Pancreas (tissue), 10 donors: Measurements from ENCODE around the gene TIGD3. TPM values are rescaled to one million over a fixed set of nuclear protein-coding genes. Genes with fewer than 3 reads are reported as not detected.
A peak's percentile ranks its signal among the peaks of the same experiment; 100 is the strongest.

Experiments
- ATAC-seq, 4 donors: fragments of 200-7000 bp; cut with Tn5 transposase; one replicate each; pipeline versions ENCODE4 v1.8.0 to v1.9.1; 2020; ENCODE audit warnings: mild to moderate bottlenecking in 4 of 4, moderate library complexity in 4 of 4
- DNase-seq, 6 donors: peaks; one replicate each; pipeline ENCODE4 v3.0.0-alpha.2; 2020
- FAIRE-seq: peaks from 2 replicates; lab custom pipeline; 2012; peaks lifted over from hg19 to GRCh38; lab: Jason Lieb, UNC
- H3K27ac ChIP-seq, 4 donors: fragments of 200-600 bp; sonication (generic); 1 replicate in 3 of 4; 2 replicates in 1 of 4; pipeline versions ENCODE4 v1.5.0 to v1.8.0; 2020
- H3K27me3 ChIP-seq, 4 donors: fragments of 200-600 bp; one replicate each; pipeline ENCODE4 v1.8.0; 2021
- H3K36me3 ChIP-seq, 3 donors: fragments of 200-600 bp; sonication (generic) in 1 of 3; one replicate each; pipeline versions ENCODE4 v1.5.0 to v1.8.0; 2020 to 2021
- H3K4me1 ChIP-seq, 3 donors: fragments of 200-600 bp; one replicate each; pipeline ENCODE4 v1.8.0; 2021
- H3K4me3 ChIP-seq, 4 donors: fragments of 200-600 bp; sonication (generic) in 2 of 4; one replicate each; pipeline versions ENCODE4 v1.5.0 to v1.8.0; 2020 to 2021
- H3K9me3 ChIP-seq, 4 donors: fragments of 200-600 bp; one replicate each; pipeline ENCODE4 v1.8.0; 2021
- WGBS, 2 donors: extraction: QIAGEN DNeasy Blood & Tissue Kit; methylation state at CpG; one replicate each; pipeline ENCODE4 v1.1.7; 2013; 5-methylcytosine and 5-hydroxymethylcytosine counted together
- intact Hi-C, 3 donors: fragments of 100-400 bp; cut with DNase I; formaldehyde crosslinking; loops; one replicate each; pipeline versions ENCODE4 v1.11.1 to v1.14.2; 2022
- polyA plus RNA-seq, 2 donors: library from polyadenylated mRNA; stranded (reverse); fragments of 200-250 nt; gene quantifications; one replicate each; pipeline ENCODE4 v1.2.3, GENCODE V29; 2013
- total RNA-seq, 6 donors: library from RNA; stranded (reverse); fragmentation: NEBNext Ultra II Directional in 4 of 6; extraction: Animal tissue kit (Norgen Biotek cat#: 25700) in 4 of 6; gene quantifications; one replicate each; pipeline versions ENCODE4 v1.2.1 to v1.2.4, GENCODE V29; 2021 to 2023
- TF ChIP-seq, protein P1 (sequence below), 4 donors: fragments of 200-600 bp; sonication (generic) in 3 of 4; IDR thresholded peaks; one replicate each; pipeline versions ENCODE4 v1.5.0 to v1.8.0; 2021; ENCODE audit warnings: antibody characterized with exemption in 4 of 4
- donor health status: healthy with polysubstance abuse.
- donor health status: DM: no; HTN: no; CAD: no; lungs with moderate emphysema.
- donor health status: DM: no; HTN: no; CAD: no.
- donor health status: control.
- donor health status: control.
- donor health status: Bipolar disorder and iron deficiency.
- donor health status: DM: yes; HTN: yes; CAD: no.
- donor health status: DM: no; HTN: no; CAD: no.
- donor health status: DM: no; HTN: no; CAD: no.
- donor health status: DM: yes; HTN: yes; CAD: no.

Gene TIGD3
- total and polyA plus RNA-seq, 8 donors, result 0.06 to 0.68 (median 0.15) TPM; not detected in 2

DNA sequence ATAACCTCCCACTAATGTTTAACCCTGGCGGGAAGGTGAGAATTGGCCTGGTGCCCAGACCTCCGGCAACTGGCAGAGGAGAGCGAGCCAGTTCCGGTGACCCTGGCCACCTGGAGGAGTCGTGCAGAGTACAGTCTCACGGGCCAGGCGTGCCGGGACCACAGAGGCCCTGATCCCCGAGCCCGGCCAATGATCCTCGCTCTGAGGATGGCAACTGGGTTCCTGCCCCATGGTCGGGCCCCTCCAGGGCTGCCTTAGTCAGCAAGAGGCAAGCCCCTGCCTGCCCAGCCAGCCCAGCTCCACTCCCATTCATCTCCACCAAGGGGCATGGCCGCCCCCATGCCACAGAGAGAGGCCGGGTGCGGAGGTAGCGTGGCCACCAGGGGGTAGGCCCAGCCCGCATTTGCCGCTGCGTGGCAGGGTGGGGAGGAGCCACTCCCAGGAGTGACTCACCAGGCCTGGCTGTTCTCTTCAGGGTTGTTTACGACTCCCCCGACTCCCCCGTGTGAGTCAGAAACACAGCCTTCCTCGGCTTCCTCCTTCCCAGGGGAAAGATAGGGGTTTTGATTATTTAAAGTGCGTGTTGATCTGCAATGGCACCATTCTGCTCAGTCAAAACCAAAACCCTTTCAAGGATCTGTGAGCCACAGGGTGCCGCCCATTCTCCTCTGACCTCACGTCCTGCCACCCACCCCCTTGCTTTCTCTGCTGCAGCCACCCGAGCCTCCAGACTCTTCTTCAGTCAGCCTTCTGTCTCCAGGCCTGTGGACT is 27.7 kb downstream of the TIGD3 start, which contains the start of gene SLC25A45:
TSS of gene SLC25A45 (minus strand) at position 614 of the 771 bp plus-strand sequence. CDS start 695 bp downstream, outside the sequence.
- TF ChIP-seq, protein P1, sequence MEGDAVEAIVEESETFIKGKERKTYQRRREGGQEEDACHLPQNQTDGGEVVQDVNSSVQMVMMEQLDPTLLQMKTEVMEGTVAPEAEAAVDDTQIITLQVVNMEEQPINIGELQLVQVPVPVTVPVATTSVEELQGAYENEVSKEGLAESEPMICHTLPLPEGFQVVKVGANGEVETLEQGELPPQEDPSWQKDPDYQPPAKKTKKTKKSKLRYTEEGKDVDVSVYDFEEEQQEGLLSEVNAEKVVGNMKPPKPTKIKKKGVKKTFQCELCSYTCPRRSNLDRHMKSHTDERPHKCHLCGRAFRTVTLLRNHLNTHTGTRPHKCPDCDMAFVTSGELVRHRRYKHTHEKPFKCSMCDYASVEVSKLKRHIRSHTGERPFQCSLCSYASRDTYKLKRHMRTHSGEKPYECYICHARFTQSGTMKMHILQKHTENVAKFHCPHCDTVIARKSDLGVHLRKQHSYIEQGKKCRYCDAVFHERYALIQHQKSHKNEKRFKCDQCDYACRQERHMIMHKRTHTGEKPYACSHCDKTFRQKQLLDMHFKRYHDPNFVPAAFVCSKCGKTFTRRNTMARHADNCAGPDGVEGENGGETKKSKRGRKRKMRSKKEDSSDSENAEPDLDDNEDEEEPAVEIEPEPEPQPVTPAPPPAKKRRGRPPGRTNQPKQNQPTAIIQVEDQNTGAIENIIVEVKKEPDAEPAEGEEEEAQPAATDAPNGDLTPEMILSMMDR (IDR thresholded peaks at IDR 0.05), result peak; percentile 54 to 64 (median 60)
- Histone ChIP-seq H3K9me3 (no peaks in the 10 kb centered on the region), H3K4me1 (peaks cover 46 to 60% (median 59%) of the 10 kb centered on the region in 3 donors), H3K4me3 (peak within 1 kb of the TSS; percentile 10 to 45 (median 30)), H3K27ac (peak within 1 kb of the TSS; percentile 98 to 99 (median 99)), H3K27me3 (no peaks in the 10 kb centered on the region), H3K36me3 (no peaks in the 10 kb centered on the region)
- DNase-seq, result peak; percentile 98 to 99 (median 98)
- WGBS, 2 donors, result 1% methylated on average over 27 of the region's 27 CpGs
- intact Hi-C loops, result no loop called here
- peak; percentile 74 to 85 (median 77) for ATAC-seq
- FAIRE-seq, result peak; percentile 9

DNA sequence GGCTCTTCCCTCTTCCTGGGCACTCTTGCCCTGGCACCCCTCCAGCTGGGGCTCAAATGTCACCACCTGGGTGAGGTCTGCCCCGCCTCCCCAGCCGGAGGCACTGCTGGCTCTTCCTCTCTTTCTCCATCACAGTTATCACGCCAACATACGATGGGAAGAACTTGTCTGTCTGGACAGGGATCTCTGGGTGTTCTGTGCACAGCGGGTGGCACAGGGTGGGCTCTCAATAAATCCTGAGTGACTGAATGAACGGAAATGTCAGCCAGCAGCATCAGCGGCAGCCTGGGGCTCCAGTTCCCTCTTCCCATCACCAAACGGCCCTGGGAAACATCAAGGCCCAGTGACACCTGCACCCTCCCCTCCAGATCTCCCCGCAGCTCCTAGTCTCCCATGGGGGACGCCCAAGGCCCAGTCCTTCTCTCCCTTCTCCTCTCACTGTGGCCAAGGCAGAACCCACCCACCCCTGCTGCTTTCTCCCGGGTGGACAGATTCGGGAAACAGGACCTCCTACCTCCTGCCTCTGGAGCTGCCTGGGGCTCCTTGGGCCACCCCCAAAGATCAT is 28.3 kb downstream of the TIGD3 start:
- Histone ChIP-seq H3K4me3 (peak overlapping the region in 2 of 4 donors; percentile 45), H3K27me3 (no peaks in the 10 kb centered on the region), H3K4me1 (peaks cover 46 to 66% (median 66%) of the 10 kb centered on the region in 3 donors), H3K27ac (peak overlapping the region; percentile 98 to 99 (median 99)), H3K9me3 (no peaks in the 10 kb centered on the region), H3K36me3 (no peaks in the 10 kb centered on the region)
- ATAC-seq (peak; percentile 31 to 53 (median 34)), FAIRE-seq (no peak), DNase-seq (peak; percentile 88 to 97 (median 92))
- intact Hi-C loops, result no loop called here
- TF ChIP-seq, protein P1 (IDR thresholded peaks at IDR 0.05), result no peak
- 10 to 13% methylated on average over 12 of the region's 12 CpGs for WGBS, 2 donors

DNA sequence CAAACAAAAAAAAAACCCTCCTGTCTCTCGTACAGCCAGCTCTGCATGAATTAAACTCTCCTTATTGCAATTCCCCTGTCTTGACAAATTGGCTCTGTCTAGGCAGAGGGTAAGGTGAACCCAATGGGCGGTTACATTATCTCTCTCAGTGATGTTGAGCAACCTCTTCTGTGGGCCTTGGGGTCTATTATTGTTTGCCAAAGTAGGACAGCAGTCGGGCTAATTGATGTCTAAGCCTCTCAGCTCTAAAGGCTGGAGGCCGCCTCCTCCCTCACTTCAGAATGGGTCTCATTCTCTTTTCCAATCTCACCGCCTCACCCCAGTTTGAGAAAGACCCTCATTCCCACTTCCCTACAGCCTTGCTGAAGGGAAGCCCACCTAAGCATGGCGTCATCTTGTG is 29.2 kb downstream of the TIGD3 start:
- WGBS, 2 donors, result 79 to 83% methylated on average over 6 of the region's 6 CpGs
- no peak overlapping the region for H3K4me3 ChIP-seq
- DNase-seq, result no peak
- H3K36me3 ChIP-seq, result no peaks in the 10 kb centered on the region
- H3K9me3 ChIP-seq, result no peaks in the 10 kb centered on the region
- no peaks in the 10 kb centered on the region for H3K27me3 ChIP-seq
- peaks cover 38 to 69% (median 60%) of the 10 kb centered on the region in 3 donors for H3K4me1 ChIP-seq
- peak overlapping the region; percentile 87 to 99 (median 94) for H3K27ac ChIP-seq
- TF ChIP-seq, protein P1 (IDR thresholded peaks at IDR 0.05), result no peak
- intact Hi-C loops, result no loop called here
- no peak for ATAC-seq
- FAIRE-seq, result no peak

DNA sequence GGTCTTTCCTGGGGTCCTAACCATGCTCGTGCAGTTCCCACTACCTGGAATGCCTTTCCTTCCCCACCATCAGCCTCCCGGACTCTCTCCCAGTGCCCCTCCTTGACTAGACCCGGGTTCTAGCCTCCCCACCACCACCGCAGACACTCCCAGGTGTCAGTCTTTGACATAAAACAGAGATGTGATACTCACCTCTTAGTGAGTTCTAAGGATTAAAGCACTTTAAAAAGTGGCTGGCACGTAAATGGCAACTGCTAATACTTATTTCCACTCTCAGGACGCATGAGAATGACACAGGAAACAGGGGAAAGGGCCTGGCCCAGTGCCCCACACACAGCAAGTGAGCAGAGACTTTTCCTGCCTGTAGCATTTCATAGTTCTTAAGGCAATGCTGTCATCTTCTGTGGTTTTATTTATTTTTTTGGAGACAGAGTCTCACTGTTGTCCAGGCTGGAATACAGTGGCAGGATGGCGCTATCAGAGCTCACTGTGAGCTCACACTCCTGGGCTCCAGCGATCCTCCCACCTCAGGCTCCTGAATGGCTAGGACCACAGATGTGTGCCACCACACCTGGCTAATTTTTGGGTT is 29.8 kb downstream of the TIGD3 start:
- Histone ChIP-seq H3K4me1 (peaks cover 32 to 62% (median 58%) of the 10 kb centered on the region in 3 donors), H3K27ac (peak overlapping the region; percentile 87 to 99 (median 94)), H3K36me3 (no peaks in the 10 kb centered on the region), H3K4me3 (no peak overlapping the region), H3K27me3 (no peaks in the 10 kb centered on the region), H3K9me3 (no peaks in the 10 kb centered on the region)
- TF ChIP-seq, protein P1 (IDR thresholded peaks at IDR 0.05), result no peak
- no peak for DNase-seq
- no peak for ATAC-seq
- 73 to 75% methylated on average over 8 of the region's 8 CpGs for WGBS, 2 donors
- intact Hi-C loops, result no loop called here
- no peak for FAIRE-seq
